Measurements from ENCODE around the gene EIF3I.

GRCh38 chr1:32187850-32188249 lies 34.4 kb upstream of the EIF3I start:
- no peak for TF ChIP-seq POLR2A (IDR thresholded peaks at IDR 0.05)
- TF ChIP-seq, protein P1, sequence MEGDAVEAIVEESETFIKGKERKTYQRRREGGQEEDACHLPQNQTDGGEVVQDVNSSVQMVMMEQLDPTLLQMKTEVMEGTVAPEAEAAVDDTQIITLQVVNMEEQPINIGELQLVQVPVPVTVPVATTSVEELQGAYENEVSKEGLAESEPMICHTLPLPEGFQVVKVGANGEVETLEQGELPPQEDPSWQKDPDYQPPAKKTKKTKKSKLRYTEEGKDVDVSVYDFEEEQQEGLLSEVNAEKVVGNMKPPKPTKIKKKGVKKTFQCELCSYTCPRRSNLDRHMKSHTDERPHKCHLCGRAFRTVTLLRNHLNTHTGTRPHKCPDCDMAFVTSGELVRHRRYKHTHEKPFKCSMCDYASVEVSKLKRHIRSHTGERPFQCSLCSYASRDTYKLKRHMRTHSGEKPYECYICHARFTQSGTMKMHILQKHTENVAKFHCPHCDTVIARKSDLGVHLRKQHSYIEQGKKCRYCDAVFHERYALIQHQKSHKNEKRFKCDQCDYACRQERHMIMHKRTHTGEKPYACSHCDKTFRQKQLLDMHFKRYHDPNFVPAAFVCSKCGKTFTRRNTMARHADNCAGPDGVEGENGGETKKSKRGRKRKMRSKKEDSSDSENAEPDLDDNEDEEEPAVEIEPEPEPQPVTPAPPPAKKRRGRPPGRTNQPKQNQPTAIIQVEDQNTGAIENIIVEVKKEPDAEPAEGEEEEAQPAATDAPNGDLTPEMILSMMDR (IDR thresholded peaks at IDR 0.05) = no peak
